LHCN-M2 (cell line): ENCODE results near the gene FBLN2. TPM values are rescaled to one million over a fixed set of nuclear protein-coding genes. Genes with fewer than 3 reads are reported as not detected.
"Not testable (repeated sequence)": the region's sequence is repeated elsewhere in the genome, so short reads cannot be mapped to it uniquely, and the experiment has no call there.

Source experiments
- DNase-seq: peaks from one replicate; pipeline ENCODE4 v3.0.0-alpha.2; 2012; ENCODE audit warnings: low read depth
- total RNA-seq: library from RNA; depleted of rRNA; stranded (reverse); fragments of >200 nt; gene quantifications from 2 replicates; pipeline ENCODE4 v1.2.3, GENCODE V29; 2014

Gene FBLN2
- total RNA-seq, 1 experiment from 2014 or later = 0.06 TPM

- no peak for DNase-seq
These were observed 34.9 kb upstream of the FBLN2 start for GRCh38 chr3:13513913-13514517.

GRCh38 chr3:13514639-13515435, 34.1 kb upstream of the FBLN2 start:
- no peak for DNase-seq

GRCh38 chr3:13515786-13516759, 32.9 kb upstream of the FBLN2 start:
- no peak for DNase-seq

- DNase-seq = no peak
These were observed 32.2 kb upstream of the FBLN2 start for GRCh38 chr3:13516760-13517135.

- DNase-seq = no peak
These were observed 31.5 kb upstream of the FBLN2 start for GRCh38 chr3:13517253-13517977.

GRCh38 chr3:13518516-13518953, 30.4 kb upstream of the FBLN2 start:
- DNase-seq = no peak

- DNase-seq = no peak
These were observed 29.7 kb upstream of the FBLN2 start for GRCh38 chr3:13519006-13519791.

- DNase-seq = no peak
These were observed 28.5 kb upstream of the FBLN2 start for GRCh38 chr3:13520326-13520880.

- DNase-seq = no peak
These were observed 27.6 kb upstream of the FBLN2 start for GRCh38 chr3:13521309-13521708.

GRCh38 chr3:13521749-13522148, 27.2 kb upstream of the FBLN2 start:
- not testable (repeated sequence) for DNase-seq

- DNase-seq = no peak
These were observed 26.7 kb upstream of the FBLN2 start for GRCh38 chr3:13522236-13522635.

GRCh38 chr3:13524979-13525669, 23.8 kb upstream of the FBLN2 start:
- DNase-seq = peak; percentile 22

GRCh38 chr3:13525827-13526625, 22.9 kb upstream of the FBLN2 start:
- DNase-seq = no peak

- DNase-seq = no peak
These were observed 22.3 kb upstream of the FBLN2 start for GRCh38 chr3:13526626-13526949.

GRCh38 chr3:13528217-13528867, 20.6 kb upstream of the FBLN2 start:
- DNase-seq = no peak

- DNase-seq = no peak
These were observed 19.5 kb upstream of the FBLN2 start for GRCh38 chr3:13529196-13530112.
